HPDE6-E6E7 (cell line): Measurements from ENCODE around the gene GPR33.
"Not testable (repeated sequence)": the region's sequence is repeated elsewhere in the genome, so short reads cannot be mapped to it uniquely, and the experiment has no call there.

Experiments used
- DNase-seq: peaks from one replicate; pipeline ENCODE4 v3.0.0; 2011; ENCODE audit warnings: missing footprints; ENCODE audit errors: extremely low spot score

Gene GPR33

GRCh38 chr14:31461545-31461944, 26.3 kb downstream of the GPR33 start:
- DNase-seq = no peak

GRCh38 chr14:31457665-31458659, 29.9 kb downstream of the GPR33 start:
- DNase-seq = no peak

GRCh38 chr14:31456841-31457664, 30.8 kb downstream of the GPR33 start, which contains the start of gene DTD2:
TSS of gene DTD2 (minus strand) at chr14:31457506. CDS start at chr14:31457393, 113 bp downstream.
- DNase-seq = peak; percentile 88

GRCh38 chr14:31449971-31450610, 37.7 kb downstream of the GPR33 start:
- no peak for DNase-seq

GRCh38 chr14:31449136-31449535, 38.7 kb downstream of the GPR33 start:
- no peak for DNase-seq

GRCh38 chr14:31445703-31446102, 42.1 kb downstream of the GPR33 start:
- no peak for DNase-seq

GRCh38 chr14:31442284-31442683, 45.6 kb downstream of the GPR33 start:
- no peak for DNase-seq

GRCh38 chr14:31441273-31442111, 46.3 kb downstream of the GPR33 start:
- DNase-seq = no peak

- DNase-seq = no peak
Observed at GRCh38 chr14:31440280-31440679, 47.6 kb downstream of the GPR33 start.

- no peak for DNase-seq
Observed at GRCh38 chr14:31439561-31439960, 48.3 kb downstream of the GPR33 start.

- not testable (repeated sequence) for DNase-seq
Observed at GRCh38 chr14:31437045-31437691, 50.7 kb downstream of the GPR33 start.

GRCh38 chr14:31435276-31435675, 52.6 kb downstream of the GPR33 start:
- DNase-seq = no peak
